ENCODE measurements around the gene PPL.

DNA sequence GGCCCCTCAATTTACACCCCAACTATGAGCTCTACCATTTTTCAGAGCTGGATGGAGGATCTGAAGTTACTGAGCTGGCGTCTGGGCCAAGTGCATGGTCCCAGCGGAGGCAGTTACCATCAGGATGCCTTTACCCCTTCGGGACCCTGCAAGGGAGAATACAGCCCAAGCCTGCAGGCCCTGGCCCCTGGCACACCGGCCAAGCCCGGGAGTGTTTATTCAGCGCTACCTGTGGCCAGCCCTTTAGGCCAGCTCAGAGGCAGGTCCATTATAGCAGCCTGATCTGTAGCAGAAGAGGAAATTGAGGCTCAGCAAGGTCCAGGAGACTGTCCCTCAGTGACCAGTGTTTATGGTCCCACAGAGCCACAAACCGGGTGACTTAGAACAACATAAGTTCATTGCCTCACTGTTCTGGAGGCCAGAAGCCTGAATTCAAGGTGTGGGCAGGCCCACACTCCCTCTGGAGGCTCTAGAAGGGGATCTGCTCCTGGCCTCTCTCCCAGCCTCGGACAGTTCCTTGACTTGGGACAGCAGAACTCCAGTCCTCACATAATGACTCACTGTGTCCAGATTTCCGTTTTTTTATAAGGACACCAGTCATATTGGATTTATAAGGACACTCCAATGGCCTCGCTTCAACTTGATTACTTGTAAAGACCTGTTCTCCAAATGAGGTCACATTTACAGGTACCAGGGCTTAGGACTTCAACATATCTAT, 29.9 kb upstream of the PPL start:
- no peak for TF ChIP-seq CBFB (CRISPR knock-in tag; IDR thresholded peaks at IDR 0.05)
- no peak for TF ChIP-seq SMC3 (IDR thresholded peaks at IDR 0.05; ENCODE audit: low read length)
- no peak for TF ChIP-seq HOXA9 (CRISPR knock-in tag; IDR thresholded peaks at IDR 0.05; ENCODE audit: borderline replicate concordance)
- TF ChIP-seq SALL1 (CRISPR knock-in tag; IDR thresholded peaks at IDR 0.05) = no peak
- no peak for TF ChIP-seq ZNF205 (CRISPR knock-in tag; IDR thresholded peaks at IDR 0.05)
- TF ChIP-seq MEIS1 (CRISPR knock-in tag; IDR thresholded peaks at IDR 0.05; ENCODE audit: borderline replicate concordance) = no peak
- no peak for TF ChIP-seq ATF7 (IDR thresholded peaks at IDR 0.05)
- TF ChIP-seq ATF7 (CRISPR knock-in tag; IDR thresholded peaks at IDR 0.05) = no peak
- TF ChIP-seq ETV6 (CRISPR knock-in tag; conservative IDR thresholded peaks at IDR 0.05) = no peak
- TF ChIP-seq, protein P1, sequence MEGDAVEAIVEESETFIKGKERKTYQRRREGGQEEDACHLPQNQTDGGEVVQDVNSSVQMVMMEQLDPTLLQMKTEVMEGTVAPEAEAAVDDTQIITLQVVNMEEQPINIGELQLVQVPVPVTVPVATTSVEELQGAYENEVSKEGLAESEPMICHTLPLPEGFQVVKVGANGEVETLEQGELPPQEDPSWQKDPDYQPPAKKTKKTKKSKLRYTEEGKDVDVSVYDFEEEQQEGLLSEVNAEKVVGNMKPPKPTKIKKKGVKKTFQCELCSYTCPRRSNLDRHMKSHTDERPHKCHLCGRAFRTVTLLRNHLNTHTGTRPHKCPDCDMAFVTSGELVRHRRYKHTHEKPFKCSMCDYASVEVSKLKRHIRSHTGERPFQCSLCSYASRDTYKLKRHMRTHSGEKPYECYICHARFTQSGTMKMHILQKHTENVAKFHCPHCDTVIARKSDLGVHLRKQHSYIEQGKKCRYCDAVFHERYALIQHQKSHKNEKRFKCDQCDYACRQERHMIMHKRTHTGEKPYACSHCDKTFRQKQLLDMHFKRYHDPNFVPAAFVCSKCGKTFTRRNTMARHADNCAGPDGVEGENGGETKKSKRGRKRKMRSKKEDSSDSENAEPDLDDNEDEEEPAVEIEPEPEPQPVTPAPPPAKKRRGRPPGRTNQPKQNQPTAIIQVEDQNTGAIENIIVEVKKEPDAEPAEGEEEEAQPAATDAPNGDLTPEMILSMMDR (CRISPR knock-in tag; IDR thresholded peaks at IDR 0.05) = no peak
- no peak for TF ChIP-seq POLR2AphosphoS5 (IDR thresholded peaks at IDR 0.05; ENCODE audit: low read depth, low read length)
- TF ChIP-seq ATRX (CRISPR knock-in tag; IDR thresholded peaks at IDR 0.05; ENCODE audit: borderline replicate concordance) = no peak

Data from HepG2 (cell line).